Nephron progenitor cell (in vitro differentiated cells): Measurements from ENCODE around the gene PCDHGB6.
"Not testable (repeated sequence)": the region's sequence is repeated elsewhere in the genome, so short reads cannot be mapped to it uniquely, and the experiment has no call there.

ENCODE experiments used
- DNase-seq: peaks from one replicate; pipeline ENCODE4 v3.0.0; 2021
- H3K27ac Mint-ChIP-seq: 2 replicates; pipeline ENCODE4 v1.8.0; 2021; ENCODE audit warnings: mild to moderate bottlenecking, moderate library complexity, mixed read lengths
- H3K27me3 Mint-ChIP-seq: 2 replicates; pipeline ENCODE4 v1.8.0; 2021; ENCODE audit warnings: mild to moderate bottlenecking, low read depth, mixed read lengths; ENCODE audit not compliant: poor library complexity
- H3K36me3 Mint-ChIP-seq: 2 replicates; pipeline ENCODE4 v1.8.0; 2021; ENCODE audit warnings: low read depth, mixed read lengths
- H3K4me1 Mint-ChIP-seq: 2 replicates; pipeline ENCODE4 v1.8.0; 2021; ENCODE audit warnings: mixed read lengths
- H3K4me3 Mint-ChIP-seq: 2 replicates; pipeline ENCODE4 v1.8.0; 2021; ENCODE audit warnings: mild to moderate bottlenecking, moderate library complexity, mixed read lengths
- H3K9me3 Mint-ChIP-seq: 2 replicates; pipeline ENCODE4 v1.8.0; 2021; ENCODE audit warnings: mild to moderate bottlenecking, moderate library complexity, mixed read lengths
- TF ChIP-seq, protein P1 (sequence below): fragments of 200-600 bp; sonication (generic); IDR thresholded peaks from 2 replicates; pipeline ENCODE4 v1.5.0; 2021; ENCODE audit warnings: antibody characterized with exemption

Gene PCDHGB6

GRCh38 chr5:141407790-141408505, at the start of gene PCDHGB6:
PCDHGB6 (plus strand) TSS chr5:141408021; CDS start chr5:141408203, 182 bp downstream.
- Mint-ChIP-seq H3K36me3 (peaks cover 88% of the 10 kb centered on the region), H3K4me1 (peaks cover 18% of the 10 kb centered on the region)

DNA sequence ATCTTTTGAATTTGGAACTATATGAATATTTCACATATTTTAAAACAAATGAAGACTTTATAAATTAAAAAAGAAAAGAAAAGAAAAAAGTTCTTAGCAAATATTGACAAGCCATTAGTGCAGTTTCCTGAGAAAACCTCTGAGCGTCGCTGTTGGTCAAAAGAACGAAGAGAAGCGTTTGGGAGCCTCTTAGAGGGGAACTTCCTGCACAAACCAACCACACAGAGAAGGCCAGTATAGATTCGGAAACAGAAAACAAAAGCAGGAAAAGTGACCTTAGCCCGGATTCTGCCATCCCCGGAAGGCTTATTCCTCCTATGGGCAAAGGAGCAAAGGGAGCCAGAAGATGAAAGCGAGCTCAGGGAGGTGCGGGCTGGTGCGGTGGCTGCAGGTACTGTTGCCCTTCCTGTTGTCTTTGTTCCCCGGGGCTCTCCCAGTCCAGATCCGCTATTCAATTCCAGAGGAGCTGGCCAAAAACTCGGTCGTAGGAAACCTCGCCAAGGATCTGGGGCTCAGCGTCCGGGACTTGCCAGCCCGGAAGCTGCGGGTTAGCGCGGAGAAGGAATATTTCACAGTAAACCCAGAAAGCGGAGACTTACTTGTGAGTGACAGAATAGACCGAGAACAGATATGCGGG, 47.9 kb upstream of the PCDHGB6 start, which contains the start of gene PCDHGB2:
PCDHGB2 (plus strand) TSS at position 205 of the 637 bp plus-strand sequence; CDS start at position 347, 142 bp downstream.
- DNase-seq, result no peak
- H3K4me3 Mint-ChIP-seq, result peak within 1 kb of the TSS; percentile 28

More at GRCh38 chr5:141407790-141408505, at the start of gene PCDHGB6:
- Mint-ChIP-seq H3K9me3 (peaks cover 98% of the 10 kb centered on the region), H3K27ac (peak within 1 kb of the TSS; percentile 95), H3K4me3 (peak within 1 kb of the TSS; percentile 97)
- TF ChIP-seq, protein P1, sequence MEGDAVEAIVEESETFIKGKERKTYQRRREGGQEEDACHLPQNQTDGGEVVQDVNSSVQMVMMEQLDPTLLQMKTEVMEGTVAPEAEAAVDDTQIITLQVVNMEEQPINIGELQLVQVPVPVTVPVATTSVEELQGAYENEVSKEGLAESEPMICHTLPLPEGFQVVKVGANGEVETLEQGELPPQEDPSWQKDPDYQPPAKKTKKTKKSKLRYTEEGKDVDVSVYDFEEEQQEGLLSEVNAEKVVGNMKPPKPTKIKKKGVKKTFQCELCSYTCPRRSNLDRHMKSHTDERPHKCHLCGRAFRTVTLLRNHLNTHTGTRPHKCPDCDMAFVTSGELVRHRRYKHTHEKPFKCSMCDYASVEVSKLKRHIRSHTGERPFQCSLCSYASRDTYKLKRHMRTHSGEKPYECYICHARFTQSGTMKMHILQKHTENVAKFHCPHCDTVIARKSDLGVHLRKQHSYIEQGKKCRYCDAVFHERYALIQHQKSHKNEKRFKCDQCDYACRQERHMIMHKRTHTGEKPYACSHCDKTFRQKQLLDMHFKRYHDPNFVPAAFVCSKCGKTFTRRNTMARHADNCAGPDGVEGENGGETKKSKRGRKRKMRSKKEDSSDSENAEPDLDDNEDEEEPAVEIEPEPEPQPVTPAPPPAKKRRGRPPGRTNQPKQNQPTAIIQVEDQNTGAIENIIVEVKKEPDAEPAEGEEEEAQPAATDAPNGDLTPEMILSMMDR, result peak; percentile 86
- not testable (repeated sequence) for H3K27me3 Mint-ChIP-seq
- peak; percentile 87 for DNase-seq

GRCh38 chr5:141360685-141361084, 47.1 kb upstream of the PCDHGB6 start:
- no peak for DNase-seq
- peaks cover 60% of the 10 kb centered on the region for H3K36me3 Mint-ChIP-seq
- H3K4me1 Mint-ChIP-seq, result no peaks in the 10 kb centered on the region
- peaks cover 92% of the 10 kb centered on the region for H3K9me3 Mint-ChIP-seq
- no peaks in the 10 kb centered on the region for H3K27me3 Mint-ChIP-seq
- H3K4me3 Mint-ChIP-seq, result no peak overlapping the region
- TF ChIP-seq, protein P1, result no peak
- H3K27ac Mint-ChIP-seq, result peak overlapping the region; percentile 36

More for the DNA sequence above, 47.9 kb upstream of the PCDHGB6 start, which contains the start of gene PCDHGB2:
- peaks cover 92% of the 10 kb centered on the region for H3K9me3 Mint-ChIP-seq
- H3K27me3 Mint-ChIP-seq, result no peaks in the 10 kb centered on the region
- TF ChIP-seq, protein P1, result peak; percentile 15
- H3K4me1 Mint-ChIP-seq, result no peaks in the 10 kb centered on the region
- H3K36me3 Mint-ChIP-seq, result peaks cover 57% of the 10 kb centered on the region
- peak within 1 kb of the TSS; percentile 36 for H3K27ac Mint-ChIP-seq

- peaks cover 50% of the 10 kb centered on the region for H3K36me3 Mint-ChIP-seq
- peaks cover 93% of the 10 kb centered on the region for H3K9me3 Mint-ChIP-seq
- H3K27me3 Mint-ChIP-seq, result no peaks in the 10 kb centered on the region
- DNase-seq, result no peak
- TF ChIP-seq, protein P1, result no peak
- no peak overlapping the region for H3K27ac Mint-ChIP-seq
- no peak overlapping the region for H3K4me3 Mint-ChIP-seq
- H3K4me1 Mint-ChIP-seq, result no peaks in the 10 kb centered on the region
Observed at GRCh38 chr5:141362719-141363118, 45.1 kb upstream of the PCDHGB6 start.

- no peak within 1 kb of the TSS for H3K27ac Mint-ChIP-seq
- H3K27me3 Mint-ChIP-seq, result no peaks in the 10 kb centered on the region
- H3K4me3 Mint-ChIP-seq, result no peak within 1 kb of the TSS
- H3K36me3 Mint-ChIP-seq, result peaks cover 46% of the 10 kb centered on the region
- peaks cover 93% of the 10 kb centered on the region for H3K9me3 Mint-ChIP-seq
- no peaks in the 10 kb centered on the region for H3K4me1 Mint-ChIP-seq
- TF ChIP-seq, protein P1, result no peak
- no peak for DNase-seq
Observed at GRCh38 chr5:141363952-141364660, 43.7 kb upstream of the PCDHGB6 start, which contains the start of gene PCDHGA5. PCDHGA5 (plus strand) TSS chr5:141364162; CDS start chr5:141364331, 169 bp downstream.
